HL-60 (cell line): ENCODE results near the gene IL17RB.

Experiments used
- CTCF ChIP-seq: IDR thresholded peaks from one replicate; pipeline ENCODE4 v1.5.1; 2011; ENCODE audit warnings: low read length, control low read depth, inconsistent platforms; ENCODE audit not compliant: insufficient read depth
- GABPA ChIP-seq: IDR thresholded peaks from 2 replicates; pipeline ENCODE4 v1.6.1; 2012; ENCODE audit warnings: low read depth
- POLR2AphosphoS5 ChIP-seq: IDR thresholded peaks from 2 replicates; pipeline ENCODE4 v1.6.1; 2012; ENCODE audit warnings: low read depth
- REST ChIP-seq: IDR thresholded peaks from 2 replicates; pipeline ENCODE4 v1.6.1; 2012; ENCODE audit warnings: low read depth; ENCODE audit not compliant: insufficient replicate concordance

DNA sequence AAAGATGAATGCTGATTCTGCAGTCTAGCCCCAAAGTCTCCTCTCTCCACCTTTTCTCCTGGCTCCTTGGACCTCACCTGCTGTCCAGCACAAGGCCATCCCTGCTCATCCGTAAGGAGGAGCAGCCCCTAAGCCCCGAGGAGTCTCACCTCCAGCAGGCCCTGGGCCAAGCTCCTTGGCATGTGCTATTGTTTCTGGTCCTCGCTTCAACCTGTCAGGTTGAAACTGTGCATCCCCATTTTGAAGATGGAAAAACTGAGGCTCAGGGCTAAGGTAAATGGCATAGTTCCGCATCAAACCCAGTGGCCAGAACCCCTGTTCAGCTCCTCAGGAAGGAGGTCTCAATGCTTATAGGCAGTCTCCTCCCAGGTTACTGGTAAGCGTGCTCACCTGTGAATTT lies 26.3 kb upstream of the IL17RB start:
- TF ChIP-seq CTCF, result no peak
- TF ChIP-seq GABPA, result no peak
- no peak for TF ChIP-seq POLR2AphosphoS5
- TF ChIP-seq REST, result no peak
